ENCODE data around the gene PAIP2B.

- TF ChIP-seq CTCF (conservative IDR thresholded peaks at IDR 0.05; ENCODE audit: low read depth, low read length) = no peak
- no peak for TF ChIP-seq EZH2phosphoT487 (IDR thresholded peaks at IDR 0.05; ENCODE audit: borderline replicate concordance, low read length)
These were observed 78.3 kb downstream of the PAIP2B start for GRCh38 chr2:71148506-71149063.

Measured in PC-3 (cell line).